GM19240 (cell line): ENCODE measurements around the gene NCKAP5L.

Source experiments
- DNase-seq: peaks from one replicate; pipeline ENCODE4 v3.0.0; 2011; ENCODE audit warnings: low spot score; ENCODE audit not compliant: insufficient read length

Gene NCKAP5L

DNA sequence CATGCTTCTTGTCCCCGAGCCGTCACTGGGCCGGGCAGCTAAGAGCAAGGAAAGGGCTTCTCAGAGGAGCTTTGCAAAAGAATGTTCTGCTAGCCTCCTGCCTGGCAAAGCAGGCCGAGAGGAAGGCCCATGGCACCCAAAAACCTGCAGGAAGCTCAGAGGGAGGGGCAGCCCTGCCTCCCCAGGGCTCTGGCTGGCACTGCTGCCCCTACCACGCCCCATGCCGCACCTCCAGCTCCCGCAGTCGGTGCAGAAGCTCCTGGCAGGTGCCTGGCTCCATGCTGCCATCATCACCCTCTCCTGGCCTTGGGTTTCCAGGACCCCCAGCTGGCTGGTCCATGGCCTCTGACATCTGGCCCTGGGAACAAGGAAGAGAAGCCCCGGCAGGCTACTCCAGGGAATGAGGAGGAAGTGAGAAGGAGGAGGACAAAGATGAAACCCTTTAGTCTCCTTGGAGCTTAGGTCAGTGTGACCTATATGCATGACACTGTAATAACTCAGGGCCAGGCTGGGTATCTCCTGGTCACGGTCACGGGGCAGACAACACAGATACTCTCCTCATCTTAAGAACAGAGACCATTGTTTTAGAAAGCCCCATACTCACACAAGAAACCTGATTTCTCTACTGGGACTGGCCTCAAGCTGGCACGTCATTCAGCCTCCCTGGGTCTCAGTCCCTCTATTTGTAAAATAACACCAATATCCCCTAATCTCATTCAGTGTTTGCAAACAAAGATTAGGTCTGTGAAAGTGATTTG lies 24.3 kb downstream of the NCKAP5L start:
- no peak for DNase-seq

DNA sequence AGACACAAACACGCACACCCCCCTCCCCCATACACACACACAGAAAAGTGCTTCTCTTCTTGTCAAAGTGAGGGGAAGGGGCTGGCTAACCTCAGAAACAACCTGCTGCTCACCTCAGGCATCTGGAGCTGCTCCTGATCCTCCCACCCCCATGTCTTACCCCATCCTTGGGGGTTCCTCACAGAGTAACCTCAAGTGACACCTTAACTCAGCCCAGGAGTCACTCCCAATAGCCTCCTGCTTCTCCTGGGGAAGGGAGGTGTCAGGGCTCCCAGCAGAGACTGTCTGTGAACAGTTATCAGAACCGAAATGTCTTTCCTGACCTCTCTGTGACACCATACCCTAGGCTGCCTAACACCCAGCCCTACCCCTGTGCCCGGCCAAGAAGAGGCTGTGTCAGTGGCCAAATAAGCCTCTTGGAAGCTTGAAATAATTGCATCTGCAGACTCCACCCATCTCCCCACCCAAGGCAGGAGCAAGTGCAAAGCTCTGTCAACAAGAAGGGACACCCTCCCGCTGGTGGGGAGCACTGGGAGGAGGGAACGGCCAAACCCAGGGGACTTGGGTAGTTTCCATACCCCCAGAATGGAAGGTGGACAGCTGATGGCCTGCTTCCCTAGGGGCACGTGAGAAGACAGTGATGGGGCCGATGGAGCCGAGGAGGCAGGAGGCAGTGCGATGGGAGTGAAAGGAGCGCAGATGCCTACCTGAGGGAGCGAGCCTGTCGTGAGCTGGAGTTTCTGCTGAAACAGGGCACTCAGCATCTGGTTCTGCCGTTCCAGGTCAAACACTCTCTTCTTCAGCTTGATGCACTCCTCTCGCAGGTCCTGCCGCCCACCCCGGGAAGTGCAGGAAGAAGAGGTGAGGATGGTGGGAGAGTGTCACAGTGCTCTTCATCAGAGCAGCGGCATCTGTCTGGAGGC lies 26.8 kb downstream of the NCKAP5L start:
- no peak for DNase-seq

DNA sequence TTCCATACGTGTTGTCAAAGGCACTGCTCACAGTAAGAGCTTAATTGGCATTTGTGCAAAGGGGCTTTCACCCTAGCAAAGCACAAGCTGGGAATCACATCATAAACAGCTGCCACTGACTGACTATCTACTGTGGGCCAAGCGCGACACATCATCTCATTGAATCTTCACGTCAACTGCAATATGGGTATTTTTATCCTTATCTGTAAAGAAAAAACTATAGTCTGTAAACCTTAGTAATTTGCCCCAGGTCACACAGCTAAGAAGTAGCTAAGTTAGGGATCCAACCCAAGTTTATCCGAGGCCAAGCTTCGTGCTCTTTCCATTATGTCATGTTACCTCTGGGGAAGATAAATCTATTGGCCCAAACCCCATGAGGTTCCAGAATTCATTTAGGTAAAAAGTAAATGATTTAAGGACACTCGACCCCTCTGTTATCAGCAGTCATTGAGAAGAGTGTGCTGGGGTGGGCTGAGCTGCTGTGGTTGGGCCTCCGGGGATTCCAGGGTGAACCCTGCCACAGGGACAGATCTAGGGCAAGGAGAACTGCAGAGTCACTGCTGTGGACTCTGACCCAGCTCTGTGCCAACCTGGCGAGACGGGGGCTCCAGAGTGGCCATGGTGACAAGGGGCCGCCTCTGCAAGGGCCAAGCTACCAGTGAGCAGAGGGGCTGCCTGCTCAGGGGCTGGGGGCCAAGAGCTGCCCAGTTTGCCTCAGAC lies 27.6 kb downstream of the NCKAP5L start:
- DNase-seq, result no peak

DNA sequence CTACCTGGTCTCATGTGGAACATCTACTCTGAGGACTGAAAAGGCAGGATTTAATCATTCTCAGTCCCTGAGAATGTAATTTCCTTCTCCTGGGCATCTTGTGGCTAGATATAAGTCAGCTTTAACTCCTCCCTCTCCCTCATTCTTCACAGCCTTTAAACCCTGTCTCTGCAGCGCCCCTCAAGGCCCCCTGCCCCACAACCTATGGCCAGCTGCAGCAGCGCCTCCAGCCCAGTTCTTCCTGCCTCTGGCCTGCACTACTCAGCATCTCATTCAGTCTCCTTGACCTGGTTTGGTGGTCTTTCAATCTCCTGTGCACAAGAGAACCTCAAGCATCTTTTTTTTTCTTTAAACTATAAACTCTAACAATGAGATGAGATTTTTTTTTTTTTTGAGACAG lies 29.3 kb downstream of the NCKAP5L start:
- no peak for DNase-seq

DNA sequence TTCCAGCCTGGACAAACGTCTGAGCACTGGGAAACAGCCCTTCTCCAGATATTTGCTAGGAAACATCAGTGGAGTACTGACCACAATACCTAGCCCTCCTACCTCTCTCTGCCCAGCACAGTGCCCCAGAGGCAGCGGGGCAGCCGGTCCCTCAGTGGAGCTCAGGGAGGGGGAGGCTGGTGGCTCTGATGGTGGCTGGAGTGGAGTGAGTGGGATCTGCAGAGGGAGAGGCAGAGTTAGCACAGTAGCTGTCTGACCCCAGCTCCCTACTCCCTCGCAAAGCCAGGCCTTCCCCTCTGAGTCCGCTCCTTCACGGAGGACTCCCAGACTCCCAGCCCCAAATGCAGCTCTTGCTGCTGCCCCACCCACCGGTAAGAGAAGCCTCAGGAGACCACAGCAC lies 30.0 kb downstream of the NCKAP5L start:
- DNase-seq, result no peak

- no peak for DNase-seq
These were observed 30.8 kb downstream of the NCKAP5L start for GRCh38 chr12:49797449-49797776.

GRCh38 chr12:49796606-49797448 lies 31.4 kb downstream of the NCKAP5L start:
- DNase-seq, result no peak

DNA sequence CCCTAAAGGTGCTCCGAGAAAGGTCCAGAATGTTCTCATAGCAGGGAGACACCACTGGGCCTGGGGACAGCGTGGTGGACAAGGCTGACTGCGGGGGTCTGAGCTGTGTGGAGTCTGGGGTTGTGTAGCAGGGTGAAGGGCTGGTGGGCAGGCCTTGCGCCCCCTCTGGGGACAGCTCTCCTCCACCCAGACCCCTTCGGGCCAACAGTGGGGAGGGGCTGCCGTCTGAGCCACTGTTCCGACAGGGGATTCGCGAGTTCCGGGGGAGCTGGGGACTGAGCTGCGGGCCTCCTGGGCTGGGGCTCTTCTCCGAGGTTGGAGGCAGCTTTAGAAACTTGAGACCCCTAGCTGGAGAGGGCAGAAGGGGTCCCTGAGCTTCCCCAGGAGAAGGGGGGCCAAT lies 32.1 kb downstream of the NCKAP5L start:
- no peak for DNase-seq

GRCh38 chr12:49795654-49796105 lies 32.5 kb downstream of the NCKAP5L start:
- DNase-seq, result no peak

DNA sequence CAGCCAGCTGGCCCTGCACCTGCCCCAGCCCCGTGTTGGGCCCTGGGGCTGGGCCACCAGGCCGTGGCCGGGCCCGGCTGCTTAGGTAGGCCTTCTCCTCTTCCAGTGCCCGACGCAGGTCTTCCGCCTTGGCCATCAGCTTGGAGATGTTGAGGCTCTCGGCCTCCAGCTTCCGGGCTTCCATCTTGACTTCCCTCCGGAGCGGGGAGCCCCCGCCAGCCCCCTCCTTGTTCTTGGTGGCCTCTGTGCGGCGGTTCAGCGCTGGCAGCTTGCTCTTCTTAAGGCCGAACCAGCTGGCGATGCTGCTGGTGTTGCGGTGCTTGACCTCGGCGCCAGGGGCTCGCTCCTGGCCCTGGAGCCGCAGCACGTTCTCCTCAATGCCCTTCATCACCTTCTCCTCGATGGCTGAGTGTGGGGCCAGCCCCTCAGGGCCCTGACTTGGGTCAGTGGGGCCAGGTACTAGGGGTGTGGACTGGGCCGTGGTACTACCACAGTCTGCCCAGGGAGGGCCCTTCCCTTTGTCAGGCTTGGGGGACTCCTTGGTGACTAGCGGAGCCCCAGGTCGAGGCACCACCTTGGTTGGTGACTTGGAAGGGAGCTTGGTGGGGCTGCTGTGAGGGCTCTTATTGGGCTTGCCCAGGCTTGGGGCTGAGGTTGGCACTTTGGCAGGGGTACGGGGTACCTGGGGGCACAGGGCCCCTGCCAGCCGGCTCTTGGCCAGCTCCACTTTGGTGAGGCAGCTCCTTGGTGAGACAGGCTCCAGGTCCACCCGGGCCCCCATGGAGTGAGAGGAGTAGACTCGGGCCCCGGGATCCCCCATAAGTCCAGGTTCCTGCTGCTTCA lies 33.2 kb downstream of the NCKAP5L start:
- no peak for DNase-seq

- DNase-seq, result no peak
These were observed 34.2 kb downstream of the NCKAP5L start for GRCh38 chr12:49794021-49794420.

DNA sequence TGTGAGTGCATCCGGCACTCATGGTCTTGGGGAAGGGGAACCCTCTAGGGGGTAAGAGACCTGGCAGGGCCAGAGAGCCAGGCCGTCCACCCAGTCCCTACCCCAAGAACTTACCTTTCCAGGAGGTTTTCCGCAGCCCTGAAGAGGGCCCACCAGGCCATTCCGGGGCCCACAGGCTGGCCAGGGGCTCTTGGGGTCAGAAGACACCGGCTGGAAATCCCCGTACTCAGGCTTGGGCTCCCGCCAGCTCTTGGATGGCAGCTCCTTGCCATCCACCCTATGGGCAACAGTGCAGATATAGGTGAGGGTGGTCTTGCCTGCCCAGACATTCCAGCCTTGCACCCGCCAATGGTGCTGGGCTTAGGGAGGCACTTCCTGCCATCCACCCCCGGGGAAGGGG lies 34.6 kb downstream of the NCKAP5L start:
- DNase-seq, result no peak

DNA sequence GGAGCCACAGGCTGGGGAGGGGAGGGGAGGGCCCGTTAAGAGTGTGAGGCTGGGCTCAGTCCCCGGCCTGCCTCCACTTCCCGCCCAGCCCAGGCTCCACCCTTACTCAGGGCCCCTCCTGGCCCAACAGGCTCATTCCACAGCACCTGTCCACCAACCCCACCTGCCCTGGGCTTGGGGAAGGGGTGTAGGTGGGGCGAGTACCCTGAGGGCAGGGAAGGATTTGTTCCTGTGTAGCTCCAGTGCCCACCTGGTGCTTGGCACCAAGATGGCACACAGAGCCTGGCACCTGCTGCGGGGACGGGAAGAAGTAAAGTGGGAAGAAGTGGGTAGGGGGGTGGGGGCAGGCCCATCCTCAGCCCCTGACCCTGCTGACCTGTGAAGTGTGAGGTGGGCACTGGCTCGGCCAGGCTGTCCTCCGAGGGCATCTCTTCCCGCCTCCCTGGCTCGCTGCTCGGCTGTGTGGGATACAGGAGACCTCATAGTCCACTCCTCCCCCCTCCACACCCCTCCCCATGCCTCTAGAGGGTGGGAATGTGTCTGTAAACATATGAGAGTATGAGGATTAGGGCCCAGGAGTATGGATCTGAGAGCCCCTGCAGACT lies 35.1 kb downstream of the NCKAP5L start:
- DNase-seq, result no peak

DNA sequence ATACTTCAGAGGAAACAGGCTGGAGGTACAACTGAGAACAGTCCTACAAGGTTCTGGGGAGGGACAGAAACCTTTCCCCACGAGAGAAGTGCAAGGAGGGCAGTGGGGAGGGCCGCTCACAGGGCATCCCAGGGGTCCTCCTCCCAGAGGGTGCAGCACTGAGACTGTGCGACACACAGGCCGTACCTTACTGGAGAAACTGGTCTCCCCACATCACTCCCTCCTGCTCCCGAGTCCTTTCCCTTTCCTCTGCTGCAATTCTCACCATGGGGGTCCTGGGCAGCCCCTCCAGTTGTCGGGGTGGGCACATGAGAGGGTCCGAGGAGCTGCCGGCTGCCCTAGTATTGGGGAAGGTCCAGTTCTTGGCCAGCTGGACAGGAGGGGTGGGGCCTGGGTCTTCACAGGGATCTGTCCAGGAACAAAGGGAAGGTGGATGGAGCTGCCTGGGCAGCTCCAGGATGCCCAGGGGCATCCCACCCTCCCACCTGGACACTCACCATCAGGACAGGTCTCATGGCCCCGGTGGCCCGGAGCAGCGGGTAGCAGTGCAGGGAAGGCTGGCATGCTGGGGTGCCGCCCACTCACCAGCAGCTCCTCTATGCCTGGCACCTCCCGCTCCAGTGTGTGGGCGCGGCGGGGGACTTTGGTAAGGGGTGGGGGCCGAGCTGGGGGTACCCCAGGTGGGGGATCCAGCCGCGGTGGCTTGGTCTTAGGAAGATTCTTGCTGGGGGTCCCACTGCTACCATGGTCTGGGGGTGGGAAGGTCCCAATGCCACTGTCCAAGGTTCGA lies 35.8 kb downstream of the NCKAP5L start:
- no peak for DNase-seq

DNA sequence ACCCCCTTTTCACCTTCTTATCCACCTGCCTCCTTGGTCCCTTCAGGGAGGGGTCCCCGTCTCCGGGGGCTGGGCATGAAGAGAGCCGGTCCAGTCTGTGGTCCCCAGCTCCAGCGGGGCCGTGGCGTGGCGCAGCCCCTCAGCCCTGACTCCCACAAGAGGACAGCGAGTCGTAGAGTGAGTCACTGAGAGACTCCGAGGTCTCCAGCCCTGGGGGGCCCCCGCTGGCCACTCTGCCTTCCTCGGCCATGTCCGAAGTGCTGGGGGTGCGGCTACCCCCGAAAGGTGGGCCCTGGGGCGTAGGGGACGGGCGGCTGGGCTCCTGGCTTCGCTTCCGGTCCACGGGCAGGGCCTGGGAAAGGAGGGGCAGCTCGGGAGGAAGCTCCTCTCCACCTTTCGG lies 36.5 kb downstream of the NCKAP5L start:
- DNase-seq, result no peak

DNA sequence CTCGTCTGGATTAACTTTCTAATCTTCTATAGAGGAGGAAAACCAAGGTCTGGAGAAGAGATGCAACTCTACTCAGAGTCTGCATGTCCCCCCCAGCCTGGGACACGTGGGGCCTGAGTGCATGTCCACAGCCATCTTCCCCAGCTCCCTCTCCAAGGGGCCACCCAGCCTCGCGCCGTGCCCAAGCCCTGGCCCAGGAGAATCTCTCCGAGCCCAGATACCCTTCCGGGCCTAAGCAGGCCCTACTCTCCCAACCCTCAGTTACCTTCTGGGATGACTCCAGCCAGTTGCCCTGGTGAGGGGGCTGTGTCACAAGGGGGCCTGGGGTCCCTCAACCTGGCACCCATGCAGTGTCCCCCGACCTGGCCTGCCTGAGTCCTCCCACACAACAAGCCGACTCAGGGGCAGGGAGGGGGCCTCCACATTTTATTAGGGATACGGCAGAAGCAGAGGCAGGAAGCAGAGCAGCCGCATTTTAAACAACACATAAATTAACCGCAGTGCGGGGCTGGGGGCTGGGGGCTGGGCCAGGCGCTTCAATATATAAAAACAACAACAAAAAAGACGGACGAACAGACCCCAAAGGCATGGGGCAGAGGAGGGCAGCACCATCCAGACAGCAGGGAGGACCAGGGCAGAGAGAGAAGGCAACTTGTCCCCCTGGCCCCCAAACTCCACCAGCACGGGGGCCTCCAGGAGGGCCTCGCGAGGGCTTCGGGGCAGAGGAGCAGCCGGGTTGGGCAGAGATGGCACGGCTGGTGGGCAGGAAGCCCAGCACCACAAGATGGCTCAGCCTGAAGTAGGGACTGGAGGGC lies 37.3 kb downstream of the NCKAP5L start:
- no peak for DNase-seq

GRCh38 chr12:49789992-49790391 lies 38.2 kb downstream of the NCKAP5L start:
- no peak for DNase-seq

DNA sequence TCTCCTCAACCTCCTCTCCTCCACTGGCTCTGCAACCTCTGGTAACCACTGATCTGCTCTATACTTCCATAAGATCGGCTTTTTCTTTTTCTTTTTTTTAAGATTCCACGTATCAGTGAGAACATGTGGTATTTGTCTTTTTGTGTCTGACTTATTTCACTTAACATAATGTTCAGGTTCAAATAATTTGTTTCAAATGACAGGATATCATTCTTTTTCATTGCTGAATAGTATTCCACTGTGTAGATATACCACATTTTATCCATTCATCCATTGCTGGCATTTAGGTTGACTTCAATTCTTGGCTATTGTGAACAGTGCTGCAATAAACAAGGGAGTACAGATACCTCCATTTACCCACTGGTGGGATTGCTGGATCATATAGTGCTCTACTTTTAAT lies 40.5 kb downstream of the NCKAP5L start:
- no peak for DNase-seq
